Vagina (tissue), 2 donors: ENCODE measurements around the gene PEX5L. TPM values are rescaled to one million over a fixed set of nuclear protein-coding genes. Genes with fewer than 3 reads are reported as not detected.

Experiments used
- DNase-seq, 2 donors: peaks; one replicate each; pipeline ENCODE4 v3.0.0-alpha.2; 2017; ENCODE audit errors: extremely low spot score in 2 of 2
- H3K27ac ChIP-seq: fragments of 200-600 bp; sonication (generic); one replicate; pipeline ENCODE4 v1.5.1; 2019
- H3K27me3 ChIP-seq: fragments of 200-600 bp; sonication (generic); one replicate; pipeline ENCODE4 v1.5.1; 2019
- H3K36me3 ChIP-seq, 2 donors: fragments of 200-600 bp; sonication (generic); one replicate each; pipeline ENCODE4 v1.5.1; 2017 to 2019
- H3K4me1 ChIP-seq: fragments of 200-600 bp; sonication (generic); one replicate; pipeline ENCODE4 v1.5.1; 2019
- H3K4me3 ChIP-seq, 2 donors: fragments of 200-600 bp; sonication (generic); 1 replicate in 1 of 2; 2 replicates in 1 of 2; pipeline ENCODE4 v1.5.1; 2016 to 2019
- H3K9me3 ChIP-seq: fragments of 200-600 bp; sonication (generic); one replicate; pipeline ENCODE4 v1.5.1; 2019
- POLR2A ChIP-seq, 2 donors: fragments of 450-650 bp; IDR thresholded peaks; one replicate each; pipeline ENCODE4 v1.6.1; 2017; ENCODE audit warnings: antibody characterized with exemption in 2 of 2, mild to moderate bottlenecking in 2 of 2, moderate library complexity in 2 of 2
- POLR2AphosphoS5 ChIP-seq, 2 donors: sonication (generic); formaldehyde crosslinking; IDR thresholded peaks; one replicate each; pipeline ENCODE4 v1.9.0; 2017; ENCODE audit warnings: antibody characterized with exemption in 2 of 2, mild to moderate bottlenecking in 2 of 2, low read depth in 1 of 2; ENCODE audit not compliant: insufficient read depth in 1 of 2
- intact Hi-C: fragments of 100-400 bp; cut with DNase I; formaldehyde crosslinking; loops from one replicate; pipeline ENCODE4 v1.15.1; 2023
- total RNA-seq: library from RNA; depleted of rRNA; stranded (reverse); fragments of >200 nt; gene quantifications from one replicate; pipeline ENCODE4 v1.2.3, GENCODE V29; 2016
- TF ChIP-seq, protein P1 (sequence below), 3 experiments: fragments of 450-650 bp in 2 of 3; fragments of 200-600 bp in 1 of 3; sonication (generic) in 1 of 3; IDR thresholded peaks; one replicate each; pipeline ENCODE4 v1.5.1; 2017 to 2019; ENCODE audit warnings: antibody characterized with exemption in 3 of 3, mild to moderate bottlenecking in 2 of 3, moderate library complexity in 2 of 3

PEX5L gene
- total RNA-seq, 1 donor from 2014 or later = not detected

DNA sequence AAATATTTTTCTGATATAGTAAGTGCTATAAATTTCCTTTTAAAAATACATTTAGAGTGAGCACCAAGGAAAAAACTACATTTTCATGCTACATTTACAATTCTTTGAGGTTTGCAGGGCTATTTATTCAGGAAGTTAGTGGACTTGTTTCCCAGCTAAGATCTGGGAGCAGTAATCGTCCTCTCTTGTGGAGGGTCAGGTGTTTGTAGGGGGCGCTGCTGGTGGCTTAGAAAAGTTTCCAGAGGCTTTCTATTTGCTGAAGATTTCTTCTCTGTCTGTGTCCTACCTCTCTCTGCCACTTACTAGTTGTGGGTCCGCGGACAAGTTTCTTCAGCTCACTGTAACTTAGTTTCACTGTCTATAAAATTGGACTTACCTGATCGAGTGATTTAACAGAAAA is 163.9 kb downstream of the PEX5L start:
- Histone ChIP-seq H3K36me3 (no peaks in the 10 kb centered on the region), H3K9me3 (no peaks in the 10 kb centered on the region), H3K27me3 (no peaks in the 10 kb centered on the region), H3K4me1 (no peaks in the 10 kb centered on the region), H3K27ac (no peak overlapping the region), H3K4me3 (no peak overlapping the region)
- TF ChIP-seq POLR2AphosphoS5 (IDR thresholded peaks at IDR 0.05; ENCODE audit: insufficient read depth in 1 of 2, low read depth in 1 of 2) = no peak
- no peak for TF ChIP-seq POLR2A (IDR thresholded peaks at IDR 0.05)
- TF ChIP-seq, protein P1, sequence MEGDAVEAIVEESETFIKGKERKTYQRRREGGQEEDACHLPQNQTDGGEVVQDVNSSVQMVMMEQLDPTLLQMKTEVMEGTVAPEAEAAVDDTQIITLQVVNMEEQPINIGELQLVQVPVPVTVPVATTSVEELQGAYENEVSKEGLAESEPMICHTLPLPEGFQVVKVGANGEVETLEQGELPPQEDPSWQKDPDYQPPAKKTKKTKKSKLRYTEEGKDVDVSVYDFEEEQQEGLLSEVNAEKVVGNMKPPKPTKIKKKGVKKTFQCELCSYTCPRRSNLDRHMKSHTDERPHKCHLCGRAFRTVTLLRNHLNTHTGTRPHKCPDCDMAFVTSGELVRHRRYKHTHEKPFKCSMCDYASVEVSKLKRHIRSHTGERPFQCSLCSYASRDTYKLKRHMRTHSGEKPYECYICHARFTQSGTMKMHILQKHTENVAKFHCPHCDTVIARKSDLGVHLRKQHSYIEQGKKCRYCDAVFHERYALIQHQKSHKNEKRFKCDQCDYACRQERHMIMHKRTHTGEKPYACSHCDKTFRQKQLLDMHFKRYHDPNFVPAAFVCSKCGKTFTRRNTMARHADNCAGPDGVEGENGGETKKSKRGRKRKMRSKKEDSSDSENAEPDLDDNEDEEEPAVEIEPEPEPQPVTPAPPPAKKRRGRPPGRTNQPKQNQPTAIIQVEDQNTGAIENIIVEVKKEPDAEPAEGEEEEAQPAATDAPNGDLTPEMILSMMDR (IDR thresholded peaks at IDR 0.05) = no peak
- DNase-seq = no peak
- intact Hi-C loops = no loop called here

DNA sequence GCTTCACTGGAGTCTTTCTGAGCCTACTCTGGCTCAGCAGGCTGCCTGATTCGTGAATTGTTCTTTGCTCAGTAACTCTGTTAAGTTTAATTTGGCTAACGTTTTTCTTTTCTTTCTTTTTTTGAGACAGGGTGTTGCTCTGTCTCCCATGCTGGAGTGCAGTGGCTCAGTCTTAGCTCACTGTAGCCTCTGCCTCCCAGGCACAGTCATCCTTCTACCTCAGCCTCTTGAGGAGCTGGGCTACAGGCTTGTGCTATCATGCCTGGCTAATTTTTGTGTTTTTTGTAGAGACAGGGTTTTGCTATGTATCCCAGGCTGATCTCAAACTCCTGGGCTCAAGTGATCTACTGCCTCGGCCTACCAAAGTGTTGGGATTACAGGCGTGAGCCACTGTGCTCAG is 165.0 kb downstream of the PEX5L start:
- no peaks in the 10 kb centered on the region for H3K9me3 ChIP-seq
- intact Hi-C loops = no loop called here
- no peak for TF ChIP-seq POLR2AphosphoS5 (IDR thresholded peaks at IDR 0.05; ENCODE audit: insufficient read depth in 1 of 2, low read depth in 1 of 2)
- TF ChIP-seq POLR2A (IDR thresholded peaks at IDR 0.05) = no peak
- TF ChIP-seq, protein P1 (IDR thresholded peaks at IDR 0.05) = no peak
- H3K27ac ChIP-seq = no peak overlapping the region
- H3K4me3 ChIP-seq = no peak overlapping the region
- no peaks in the 10 kb centered on the region for H3K27me3 ChIP-seq
- DNase-seq = no peak
- H3K36me3 ChIP-seq = no peaks in the 10 kb centered on the region
- H3K4me1 ChIP-seq = no peaks in the 10 kb centered on the region

GRCh38 chr3:179868715-179869114 is 168.0 kb downstream of the PEX5L start:
- Histone ChIP-seq H3K27ac (no peak overlapping the region), H3K9me3 (no peaks in the 10 kb centered on the region), H3K4me1 (no peaks in the 10 kb centered on the region), H3K36me3 (no peaks in the 10 kb centered on the region), H3K4me3 (no peak overlapping the region), H3K27me3 (no peaks in the 10 kb centered on the region)
- TF ChIP-seq POLR2AphosphoS5 (IDR thresholded peaks at IDR 0.05; ENCODE audit: insufficient read depth in 1 of 2, low read depth in 1 of 2) (no peak), POLR2A (IDR thresholded peaks at IDR 0.05) (no peak)
- TF ChIP-seq, protein P1 (IDR thresholded peaks at IDR 0.05) = no peak
- DNase-seq = no peak
- intact Hi-C loops = no loop called here

- no peak for DNase-seq
- no peaks in the 10 kb centered on the region for H3K36me3 ChIP-seq
- no peak overlapping the region for H3K4me3 ChIP-seq
- no peaks in the 10 kb centered on the region for H3K27me3 ChIP-seq
- no peaks in the 10 kb centered on the region for H3K9me3 ChIP-seq
- no peaks in the 10 kb centered on the region for H3K4me1 ChIP-seq
- no peak overlapping the region for H3K27ac ChIP-seq
- TF ChIP-seq POLR2AphosphoS5 (IDR thresholded peaks at IDR 0.05; ENCODE audit: insufficient read depth in 1 of 2, low read depth in 1 of 2) (no peak), POLR2A (IDR thresholded peaks at IDR 0.05) (no peak)
- TF ChIP-seq, protein P1 (IDR thresholded peaks at IDR 0.05) = no peak
- intact Hi-C loops = no loop called here
Measured at GRCh38 chr3:179867961-179868360, 168.8 kb downstream of the PEX5L start.

- intact Hi-C loops = no loop called here
- H3K9me3 ChIP-seq = no peaks in the 10 kb centered on the region
- no peaks in the 10 kb centered on the region for H3K4me1 ChIP-seq
- no peak for TF ChIP-seq POLR2AphosphoS5 (IDR thresholded peaks at IDR 0.05; ENCODE audit: insufficient read depth in 1 of 2, low read depth in 1 of 2)
- TF ChIP-seq, protein P1 (IDR thresholded peaks at IDR 0.05) = no peak
- TF ChIP-seq POLR2A (IDR thresholded peaks at IDR 0.05) = no peak
- no peaks in the 10 kb centered on the region for H3K36me3 ChIP-seq
- H3K4me3 ChIP-seq = no peak overlapping the region
- H3K27me3 ChIP-seq = no peaks in the 10 kb centered on the region
- no peak for DNase-seq
- no peak overlapping the region for H3K27ac ChIP-seq
Measured at GRCh38 chr3:179865861-179866505, 170.8 kb downstream of the PEX5L start.
